Astrocyte (in vitro differentiated cells and primary cell): ENCODE results near the gene SAMMSON. TPM values are rescaled to one million over a fixed set of nuclear protein-coding genes. Genes with fewer than 3 reads are reported as not detected.

Experiments
- DNase-seq: peaks from one replicate; pipeline ENCODE4 v3.0.0-alpha.2; 2010; ENCODE audit warnings: low read depth
- FAIRE-seq: peaks from 2 replicates; lab custom pipeline; 2011; peaks lifted over from hg19 to GRCh38; lab: Jason Lieb, UNC
- H2AFZ ChIP-seq: 2 replicates; pipeline ENCODE4 v1.6.0; 2012; ENCODE audit warnings: low read depth, low read length, inconsistent platforms
- H3K27ac ChIP-seq: 2 replicates; pipeline ENCODE4 v1.5.1; 2011; ENCODE audit warnings: low read depth, low read length, inconsistent platforms
- H3K27me3 ChIP-seq: 2 replicates; pipeline ENCODE4 v1.6.0; 2011; ENCODE audit warnings: low read length, inconsistent platforms; ENCODE audit not compliant: insufficient read depth
- H3K36me3 ChIP-seq: 2 replicates; pipeline ENCODE4 v1.5.1; 2011; ENCODE audit warnings: low read length, inconsistent platforms; ENCODE audit not compliant: insufficient read depth
- H3K4me1 ChIP-seq: 2 replicates; pipeline ENCODE4 v1.5.1; 2011; ENCODE audit warnings: low read length, inconsistent platforms; ENCODE audit not compliant: insufficient read depth
- H3K4me2 ChIP-seq: 2 replicates; pipeline ENCODE4 v1.6.0; 2012; ENCODE audit warnings: low read length, inconsistent platforms
- H3K4me3 ChIP-seq: 2 replicates; pipeline ENCODE4 v1.5.1; 2011; ENCODE audit warnings: low read depth, mild to moderate bottlenecking, low read length, inconsistent platforms; ENCODE audit not compliant: insufficient read depth
- H3K79me2 ChIP-seq: 2 replicates; pipeline ENCODE4 v1.6.0; 2012; ENCODE audit warnings: mild to moderate bottlenecking, low read length, inconsistent platforms; ENCODE audit not compliant: insufficient read depth
- H3K9ac ChIP-seq: 2 replicates; pipeline ENCODE4 v1.6.0; 2012; ENCODE audit warnings: mild to moderate bottlenecking, low read length, inconsistent platforms
- H3K9me3 ChIP-seq: 2 replicates; pipeline ENCODE4 v1.5.1; 2012; ENCODE audit warnings: low read depth, mild to moderate bottlenecking, low read length, inconsistent platforms; ENCODE audit not compliant: insufficient read depth
- H4K20me1 ChIP-seq: 2 replicates; pipeline ENCODE4 v1.6.0; 2012; ENCODE audit warnings: low read length, inconsistent platforms; ENCODE audit not compliant: insufficient read depth
- H3K27ac Mint-ChIP-seq: one replicate; pipeline ENCODE4 v1.8.0; 2021; ENCODE audit warnings: mild to moderate bottlenecking, mixed read lengths; ENCODE audit not compliant: unreplicated experiment
- H3K27me3 Mint-ChIP-seq: one replicate; pipeline ENCODE4 v1.8.0; 2021; ENCODE audit warnings: low read depth, mixed read lengths; ENCODE audit not compliant: unreplicated experiment
- H3K36me3 Mint-ChIP-seq: one replicate; pipeline ENCODE4 v1.8.0; 2021; ENCODE audit warnings: low read depth, mixed read lengths; ENCODE audit not compliant: unreplicated experiment
- H3K4me1 Mint-ChIP-seq: one replicate; pipeline ENCODE4 v1.8.0; 2021; ENCODE audit warnings: low read depth, mixed read lengths; ENCODE audit not compliant: unreplicated experiment
- H3K4me3 Mint-ChIP-seq: one replicate; pipeline ENCODE4 v1.8.0; 2021; ENCODE audit warnings: mild to moderate bottlenecking, moderate library complexity, mixed read lengths; ENCODE audit not compliant: unreplicated experiment
- H3K9me3 Mint-ChIP-seq: one replicate; pipeline ENCODE4 v1.8.0; 2021; ENCODE audit warnings: mild to moderate bottlenecking, mixed read lengths; ENCODE audit not compliant: unreplicated experiment
- CTCF ChIP-seq: IDR thresholded peaks from 2 replicates; pipeline ENCODE4 v1.5.1; 2011; ENCODE audit warnings: low read depth, mild to moderate bottlenecking, inconsistent platforms, low read length, moderate library complexity; ENCODE audit not compliant: insufficient read depth
- EZH2 ChIP-seq: IDR thresholded peaks from 2 replicates; pipeline ENCODE4 v1.6.1; 2012; ENCODE audit warnings: mild to moderate bottlenecking, low read length, inconsistent platforms; ENCODE audit not compliant: insufficient read depth
- total RNA-seq: library from RNA; stranded (reverse); gene quantifications from 2 replicates; pipeline ENCODE4 v1.2.1, GENCODE V29; 2021

The SAMMSON gene
- total RNA-seq, 1 donor from 2014 or later: not detected

DNA sequence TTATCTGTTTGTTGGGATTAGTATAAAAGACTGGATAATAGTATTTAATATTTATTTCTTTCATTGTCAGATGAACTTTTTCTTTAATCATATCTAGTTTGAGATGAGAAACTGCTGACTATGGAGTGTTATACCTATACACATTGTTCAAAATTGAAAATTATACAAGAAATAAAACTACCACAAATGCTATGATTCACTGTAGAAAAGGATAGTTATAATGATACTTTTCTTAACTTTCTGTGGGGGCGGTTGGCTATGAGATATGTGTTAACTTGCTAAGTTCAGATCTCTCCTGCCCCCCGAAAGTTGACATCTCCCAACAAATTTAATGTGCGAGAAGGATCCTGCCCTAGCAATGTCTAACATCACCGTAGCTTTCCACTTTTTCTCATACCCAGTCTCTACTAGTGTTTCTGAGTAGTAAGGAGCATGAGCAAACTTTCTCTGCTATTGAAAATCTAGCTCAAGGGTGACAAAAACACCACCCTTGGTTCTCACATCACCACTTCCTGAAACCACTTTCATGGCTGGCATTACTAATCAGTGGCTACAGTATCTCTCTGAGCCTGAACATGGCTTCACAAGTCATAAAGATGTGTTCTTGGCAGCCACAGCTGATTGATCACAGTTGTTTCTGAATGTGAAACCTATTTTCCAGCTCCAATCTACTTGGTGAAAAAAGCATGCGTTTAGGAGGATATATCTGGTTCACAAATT lies 15.8 kb upstream of the SAMMSON start:
- no peak overlapping the region for H2AFZ ChIP-seq

GRCh38 chr3:69985266-69985665 lies 14.3 kb upstream of the SAMMSON start:
- Mint-ChIP-seq H3K27ac (no peak overlapping the region), H3K4me3 (no peak overlapping the region), H3K27me3 (peaks cover 2% of the 10 kb centered on the region), H3K4me1 (peaks cover 2% of the 10 kb centered on the region), H3K9me3 (peaks cover 4% of the 10 kb centered on the region), H3K36me3 (peaks cover 2% of the 10 kb centered on the region)
- H4K20me1 ChIP-seq: no peaks in the 10 kb centered on the region
- no peaks in the 10 kb centered on the region for H3K9me3 ChIP-seq
- FAIRE-seq: no peak
- no peak for TF ChIP-seq EZH2
- TF ChIP-seq CTCF: no peak
- no peaks in the 10 kb centered on the region for H3K79me2 ChIP-seq
- H2AFZ ChIP-seq: no peak overlapping the region
- H3K27me3 ChIP-seq: no peaks in the 10 kb centered on the region
- no peaks in the 10 kb centered on the region for H3K4me1 ChIP-seq
- no peak overlapping the region for H3K9ac ChIP-seq
- H3K4me2 ChIP-seq: no peak overlapping the region
- H3K4me3 ChIP-seq: no peak overlapping the region
- DNase-seq: no peak
- H3K36me3 ChIP-seq: no peaks in the 10 kb centered on the region
- no peak overlapping the region for H3K27ac ChIP-seq

More for the DNA sequence above, 15.8 kb upstream of the SAMMSON start:
- Mint-ChIP-seq H3K27ac (no peak overlapping the region), H3K27me3 (peaks cover 2% of the 10 kb centered on the region), H3K4me1 (peaks cover 2% of the 10 kb centered on the region), H3K9me3 (peaks cover 2% of the 10 kb centered on the region), H3K36me3 (peaks cover 2% of the 10 kb centered on the region), H3K4me3 (no peak overlapping the region)
- H3K36me3 ChIP-seq: no peaks in the 10 kb centered on the region
- no peaks in the 10 kb centered on the region for H3K4me1 ChIP-seq
- no peaks in the 10 kb centered on the region for H4K20me1 ChIP-seq
- no peak overlapping the region for H3K27ac ChIP-seq
- H3K4me3 ChIP-seq: no peak overlapping the region
- H3K79me2 ChIP-seq: no peaks in the 10 kb centered on the region
- no peak overlapping the region for H3K9ac ChIP-seq
- no peak overlapping the region for H3K4me2 ChIP-seq
- H3K27me3 ChIP-seq: no peaks in the 10 kb centered on the region
- H3K9me3 ChIP-seq: no peaks in the 10 kb centered on the region
- TF ChIP-seq EZH2 (no peak), CTCF (no peak)
- DNase-seq: no peak
- FAIRE-seq: no peak

GRCh38 chr3:69986419-69986818 lies 13.1 kb upstream of the SAMMSON start:
- no peaks in the 10 kb centered on the region for H3K4me1 ChIP-seq
- no peaks in the 10 kb centered on the region for H3K79me2 ChIP-seq
- peaks cover 2% of the 10 kb centered on the region for H3K27me3 Mint-ChIP-seq
- FAIRE-seq (no peak), DNase-seq (no peak)
- peaks cover 4% of the 10 kb centered on the region for H3K9me3 Mint-ChIP-seq
- no peak overlapping the region for H3K4me3 Mint-ChIP-seq
- H3K4me2 ChIP-seq: no peak overlapping the region
- no peaks in the 10 kb centered on the region for H3K36me3 Mint-ChIP-seq
- TF ChIP-seq EZH2 (no peak), CTCF (no peak)
- no peaks in the 10 kb centered on the region for H3K27me3 ChIP-seq
- H3K4me1 Mint-ChIP-seq: peaks cover 2% of the 10 kb centered on the region
- no peak overlapping the region for H3K27ac Mint-ChIP-seq
- H3K9ac ChIP-seq: no peak overlapping the region
- H3K27ac ChIP-seq: no peak overlapping the region
- no peaks in the 10 kb centered on the region for H3K36me3 ChIP-seq
- H4K20me1 ChIP-seq: no peaks in the 10 kb centered on the region
- H2AFZ ChIP-seq: no peak overlapping the region
- no peaks in the 10 kb centered on the region for H3K9me3 ChIP-seq
- H3K4me3 ChIP-seq: no peak overlapping the region
